NCI-H524 (cell line): ENCODE data around the gene BANK1.

Source experiments
- DNase-seq, 2 experiments: peaks; one replicate each; lab custom pipeline; 2025; lab: John Stamatoyannopoulos, UW

The BANK1 gene, protein sequence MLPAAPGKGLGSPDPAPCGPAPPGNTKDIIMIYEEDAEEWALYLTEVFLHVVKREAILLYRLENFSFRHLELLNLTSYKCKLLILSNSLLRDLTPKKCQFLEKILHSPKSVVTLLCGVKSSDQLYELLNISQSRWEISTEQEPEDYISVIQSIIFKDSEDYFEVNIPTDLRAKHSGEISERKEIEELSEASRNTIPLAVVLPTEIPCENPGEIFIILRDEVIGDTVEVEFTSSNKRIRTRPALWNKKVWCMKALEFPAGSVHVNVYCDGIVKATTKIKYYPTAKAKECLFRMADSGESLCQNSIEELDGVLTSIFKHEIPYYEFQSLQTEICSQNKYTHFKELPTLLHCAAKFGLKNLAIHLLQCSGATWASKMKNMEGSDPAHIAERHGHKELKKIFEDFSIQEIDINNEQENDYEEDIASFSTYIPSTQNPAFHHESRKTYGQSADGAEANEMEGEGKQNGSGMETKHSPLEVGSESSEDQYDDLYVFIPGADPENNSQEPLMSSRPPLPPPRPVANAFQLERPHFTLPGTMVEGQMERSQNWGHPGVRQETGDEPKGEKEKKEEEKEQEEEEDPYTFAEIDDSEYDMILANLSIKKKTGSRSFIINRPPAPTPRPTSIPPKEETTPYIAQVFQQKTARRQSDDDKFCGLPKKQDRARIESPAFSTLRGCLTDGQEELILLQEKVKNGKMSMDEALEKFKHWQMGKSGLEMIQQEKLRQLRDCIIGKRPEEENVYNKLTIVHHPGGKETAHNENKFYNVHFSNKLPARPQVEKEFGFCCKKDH

DNA sequence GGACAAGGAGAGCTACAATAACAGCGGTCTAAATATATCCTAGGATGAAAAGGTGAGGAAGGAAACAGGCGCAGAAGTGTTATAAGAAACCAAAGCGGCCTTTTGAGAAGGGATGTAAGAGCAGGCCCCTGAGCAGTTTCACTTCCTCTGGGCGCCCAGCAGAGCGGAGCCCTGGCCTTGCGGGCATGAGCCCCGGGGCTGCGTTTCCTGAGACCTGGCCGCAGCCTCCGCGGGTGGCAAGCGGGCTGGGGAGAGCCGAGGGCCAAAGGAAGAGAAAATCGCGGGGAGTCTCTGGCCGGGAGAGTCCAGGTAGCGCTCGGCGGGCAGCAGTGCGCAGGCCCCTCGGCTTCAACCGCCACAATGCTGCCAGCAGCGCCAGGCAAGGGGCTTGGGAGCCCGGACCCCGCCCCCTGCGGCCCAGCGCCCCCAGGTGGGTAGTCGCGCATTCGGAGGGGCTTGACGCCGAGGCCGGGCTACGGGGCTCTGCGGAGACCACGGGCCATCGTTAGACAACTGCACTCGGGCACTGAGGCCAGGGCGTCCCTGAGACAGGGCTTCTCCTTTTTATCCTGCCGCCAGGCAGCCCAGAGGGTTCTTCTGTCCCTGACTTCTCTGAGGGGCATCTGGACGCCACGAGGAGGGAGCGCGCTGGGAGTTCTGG is at the start of gene BANK1:
Gene BANK1 (plus strand): TSS at position 210 of the 661 bp plus-strand sequence. CDS start 151 bp downstream, at position 361.
- peak; percentile 13 to 28 for DNase-seq

DNA sequence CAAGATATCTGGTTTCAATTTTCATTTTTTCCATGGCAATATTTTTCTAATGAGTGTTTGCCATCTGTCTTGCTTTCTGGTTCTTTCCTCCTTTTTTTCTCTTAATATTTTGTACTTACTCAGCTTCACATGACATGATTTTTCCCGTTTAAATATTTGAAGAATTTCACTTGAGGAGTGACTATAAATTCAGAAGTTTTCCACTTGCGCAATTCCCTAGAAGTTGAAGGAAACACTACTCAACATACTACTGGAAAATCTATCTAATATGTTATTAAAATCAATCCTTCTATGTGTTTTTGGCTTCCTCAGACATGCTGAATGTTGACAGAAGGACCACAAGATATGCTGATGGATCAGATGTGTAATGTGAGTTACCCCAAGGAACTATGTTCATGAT is 36.8 kb upstream of the BANK1 start:
- DNase-seq: peak in 1 of 2 experiments; percentile 44

DNA sequence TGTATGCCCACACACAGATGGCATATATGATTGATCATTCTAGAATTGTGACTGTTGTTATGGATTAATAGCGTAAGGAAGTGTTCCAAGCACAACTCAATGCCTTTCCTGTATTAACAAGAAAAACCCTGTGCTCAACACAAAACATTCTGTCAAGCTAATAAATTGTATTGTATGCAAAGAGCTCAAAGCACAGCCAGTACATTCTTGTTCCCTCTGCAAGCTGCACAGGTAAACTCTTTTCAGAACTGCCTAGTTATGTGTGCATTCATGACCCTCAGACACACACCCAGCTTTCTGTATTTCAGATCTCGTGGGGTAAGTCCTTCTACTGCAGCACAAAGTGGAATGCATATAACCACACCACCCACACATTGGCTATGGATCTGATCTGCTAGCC is 34.3 kb upstream of the BANK1 start:
- no peak for DNase-seq

DNA sequence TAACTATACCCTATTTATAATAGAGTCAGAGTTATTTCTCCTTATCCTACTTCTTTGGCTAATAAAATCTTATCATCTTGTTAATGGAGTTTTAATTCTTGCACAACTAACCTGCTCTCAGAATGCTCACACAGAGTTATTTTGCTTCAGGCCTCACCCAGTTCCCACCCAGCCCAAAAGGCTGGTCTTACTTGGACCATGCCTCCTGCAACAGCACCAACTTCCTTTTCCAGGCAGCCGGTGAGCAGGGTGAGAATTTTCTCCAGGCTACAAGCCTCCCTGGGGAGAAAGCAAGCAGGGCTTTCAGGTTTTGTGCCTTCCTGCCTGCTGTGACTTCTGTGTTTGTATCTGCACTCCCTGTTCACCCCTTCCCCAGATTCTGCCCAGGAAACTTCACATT is 29.1 kb upstream of the BANK1 start:
- DNase-seq: no peak

DNA sequence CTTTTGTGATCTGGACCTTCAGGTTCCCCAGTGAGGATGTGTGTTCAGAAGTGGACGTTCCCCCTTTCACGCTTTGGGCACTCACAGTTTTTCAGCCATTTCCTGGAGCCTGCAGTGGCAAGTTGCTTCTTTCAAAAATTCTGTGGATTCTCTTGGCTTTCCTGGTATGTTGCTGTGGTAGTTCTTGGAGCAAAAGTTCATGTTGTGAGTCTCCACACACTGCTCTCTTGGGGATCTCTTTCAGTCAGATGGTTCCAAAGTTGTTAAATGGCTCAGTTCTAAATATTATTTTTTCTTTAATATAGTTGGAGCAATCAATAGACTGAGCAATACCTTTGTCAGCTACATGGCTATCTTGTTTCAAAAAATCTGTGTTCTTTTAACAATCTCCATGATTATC is 28.5 kb upstream of the BANK1 start:
- DNase-seq: no peak

DNA sequence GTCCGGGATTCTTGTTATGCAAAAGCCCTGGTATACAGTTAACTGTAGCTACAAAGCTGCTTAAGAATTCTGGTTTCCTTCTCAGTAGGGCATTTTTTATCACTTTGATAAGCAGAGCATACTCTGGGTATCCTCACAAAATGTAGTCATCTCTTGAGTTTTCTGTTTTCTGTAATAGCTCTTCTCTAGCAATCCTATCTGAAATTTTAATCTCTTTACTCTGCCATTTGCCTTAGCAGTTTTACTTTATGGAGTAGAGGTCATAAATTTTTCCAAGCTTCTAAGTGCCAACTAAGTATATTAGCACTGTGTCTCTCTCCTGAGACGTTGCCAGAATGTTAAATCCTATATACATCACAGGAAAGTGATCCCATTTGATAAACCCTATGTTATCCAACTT is 28.0 kb upstream of the BANK1 start:
- no peak for DNase-seq

DNA sequence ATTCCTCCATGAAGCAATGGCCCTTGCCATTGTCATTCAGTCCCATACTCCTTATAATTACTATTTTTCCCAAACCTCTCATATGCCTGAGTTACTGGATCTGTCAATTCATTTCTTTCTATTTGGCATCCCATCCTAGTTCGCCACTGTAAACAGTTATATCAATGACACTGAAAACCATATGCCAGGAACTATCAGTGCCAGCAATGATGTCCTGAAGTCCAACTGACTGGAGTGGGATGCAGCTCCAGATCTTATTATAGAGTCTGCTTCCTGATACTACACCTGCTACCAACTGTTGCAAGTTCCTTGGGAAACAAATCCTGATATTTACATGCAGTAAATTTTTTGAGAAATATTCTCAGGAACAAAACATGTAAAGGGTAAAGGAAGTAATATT is 27.0 kb upstream of the BANK1 start:
- DNase-seq: no peak

DNA sequence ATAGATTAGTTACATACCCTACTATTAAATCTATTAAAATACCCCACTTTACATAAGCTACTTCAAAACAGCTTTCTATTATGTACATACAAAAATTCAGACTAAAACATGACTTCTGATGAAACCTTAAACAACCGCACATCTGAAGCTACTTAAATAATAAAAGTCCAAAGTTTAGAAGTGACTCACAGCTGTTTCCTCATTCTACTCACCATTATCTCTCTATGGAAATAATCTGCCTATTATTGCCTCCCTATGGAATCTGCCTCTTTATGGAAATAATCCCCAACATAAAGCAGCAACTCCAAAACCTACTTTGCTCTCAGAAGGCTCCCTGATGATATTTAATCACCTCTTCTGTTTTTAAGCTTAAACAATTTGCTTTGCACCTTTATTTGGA is 15.7 kb upstream of the BANK1 start:
- DNase-seq: no peak

DNA sequence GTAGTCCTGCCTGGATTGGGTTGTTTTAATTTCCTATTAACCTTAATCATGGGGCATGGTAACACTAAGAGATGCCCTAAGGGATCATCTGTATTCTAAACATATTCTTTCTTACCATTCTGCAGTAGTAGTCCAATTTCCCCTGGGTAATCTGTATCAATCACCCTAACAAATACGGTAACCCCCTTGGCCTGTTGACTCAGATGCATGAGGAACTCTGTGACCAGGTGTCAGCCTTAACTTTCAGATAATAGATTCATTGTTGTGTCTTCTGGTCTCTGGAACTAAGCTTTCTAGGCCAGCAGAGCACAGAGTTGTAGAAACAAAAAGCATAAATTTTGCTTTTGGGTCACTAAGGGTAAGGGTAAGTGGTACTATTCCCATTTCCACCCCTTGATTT is 13.1 kb upstream of the BANK1 start:
- DNase-seq: no peak

DNA sequence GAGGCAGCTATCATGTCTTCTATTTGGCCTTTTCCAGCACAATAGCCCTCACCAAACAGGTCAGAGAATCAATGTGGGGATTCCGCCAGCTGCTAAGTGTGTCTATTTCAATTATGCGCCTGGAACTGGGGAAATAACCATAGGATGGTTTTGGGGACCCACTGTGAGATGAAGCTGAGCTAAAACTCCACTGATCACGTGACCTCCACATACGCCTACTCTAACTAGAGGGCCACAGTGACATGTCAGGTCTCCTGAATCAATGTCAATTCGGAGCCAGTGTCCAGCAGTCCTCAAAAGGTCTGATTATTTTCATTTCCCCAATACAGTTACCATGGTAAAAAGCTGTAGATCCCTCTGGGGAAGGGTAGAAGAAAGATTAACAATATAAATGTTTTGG is 10.2 kb upstream of the BANK1 start:
- no peak for DNase-seq

DNA sequence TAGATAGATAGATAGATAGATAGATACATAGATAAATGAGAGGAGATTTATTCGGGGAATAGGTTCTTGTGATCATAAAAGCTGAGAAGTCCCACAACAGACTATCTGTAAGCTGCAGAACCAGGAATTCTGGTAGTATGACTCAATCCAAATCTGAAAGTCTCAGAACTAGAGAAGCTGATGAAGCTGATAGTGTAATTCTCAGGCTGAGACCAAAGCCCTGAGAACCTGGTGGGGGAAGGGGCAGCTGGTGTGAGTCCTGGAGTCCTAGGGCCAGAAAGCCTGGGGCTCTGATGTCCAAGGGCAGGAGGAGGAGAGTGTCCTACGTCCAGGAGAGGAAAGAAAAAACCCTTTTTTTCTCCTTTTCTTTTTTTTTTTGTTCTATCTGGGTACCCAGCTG is 8.0 kb upstream of the BANK1 start:
- no peak for DNase-seq

DNA sequence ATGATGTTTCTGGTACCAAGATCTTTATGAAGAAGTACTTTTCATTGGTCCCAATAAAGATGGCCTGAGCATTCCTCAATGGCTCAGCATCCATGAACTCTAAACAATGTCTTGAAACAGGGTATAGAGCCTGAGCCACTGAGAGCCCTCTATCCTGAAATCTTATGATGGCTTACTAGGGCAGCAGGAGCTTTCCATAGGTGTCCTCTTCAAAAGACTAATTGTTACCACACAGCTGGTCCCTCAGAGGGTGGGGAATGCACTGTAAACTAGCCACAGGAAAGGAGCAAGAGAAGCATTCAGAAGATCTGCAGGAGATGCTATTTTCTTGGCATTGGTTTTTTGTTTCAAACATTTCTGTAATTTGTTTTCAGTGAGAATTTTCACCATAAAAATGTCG is 5.6 kb upstream of the BANK1 start:
- peak in 1 of 2 experiments; percentile 6 for DNase-seq

DNA sequence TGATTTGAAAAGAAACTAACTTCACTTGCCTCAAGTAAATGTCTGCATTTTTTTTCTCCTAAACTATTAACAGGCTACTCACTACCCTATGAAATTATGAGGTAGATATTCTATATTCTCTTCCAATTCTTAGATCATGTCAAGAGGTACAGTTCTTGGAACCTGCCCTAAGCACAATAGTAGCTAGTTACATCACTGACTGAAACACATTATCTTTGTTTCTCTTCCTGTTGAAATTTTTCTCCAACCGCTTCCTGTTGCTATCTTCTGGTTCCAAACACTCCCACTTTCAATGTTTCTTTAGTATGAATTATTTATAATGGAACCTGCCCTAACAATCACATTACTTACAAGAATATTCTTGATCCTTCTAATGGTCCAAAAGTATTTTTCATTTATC is 5.0 kb upstream of the BANK1 start:
- no peak for DNase-seq

DNA sequence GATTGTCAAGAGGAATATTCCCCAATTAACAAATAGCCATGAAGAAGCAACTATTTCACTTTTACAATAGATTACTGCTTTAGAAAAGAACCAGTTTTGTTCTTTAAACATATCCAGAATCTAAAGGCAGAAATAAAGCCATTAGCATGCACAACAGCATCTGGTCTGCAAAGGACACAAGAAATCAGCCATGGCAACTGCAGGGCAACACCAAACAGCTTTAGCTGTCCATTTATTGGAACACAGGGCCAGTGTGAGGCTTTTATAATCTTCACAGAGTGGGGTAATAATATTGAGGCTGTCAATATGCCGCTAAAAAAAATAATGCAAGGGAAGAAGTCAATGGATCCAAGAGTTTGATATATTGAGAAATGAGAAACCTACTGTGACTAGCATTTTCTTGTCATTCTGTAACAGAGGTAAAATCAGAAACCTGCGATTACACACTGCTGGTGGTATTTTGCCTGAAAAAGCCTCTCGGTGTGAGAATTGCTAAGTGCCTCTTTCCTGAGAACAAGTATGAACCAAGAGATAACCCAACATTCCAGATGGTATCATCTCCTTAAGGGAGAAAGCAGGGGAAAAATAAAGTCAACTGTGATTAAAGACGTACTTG is 2.7 kb upstream of the BANK1 start:
- peak; percentile 3 to 53 for DNase-seq

DNA sequence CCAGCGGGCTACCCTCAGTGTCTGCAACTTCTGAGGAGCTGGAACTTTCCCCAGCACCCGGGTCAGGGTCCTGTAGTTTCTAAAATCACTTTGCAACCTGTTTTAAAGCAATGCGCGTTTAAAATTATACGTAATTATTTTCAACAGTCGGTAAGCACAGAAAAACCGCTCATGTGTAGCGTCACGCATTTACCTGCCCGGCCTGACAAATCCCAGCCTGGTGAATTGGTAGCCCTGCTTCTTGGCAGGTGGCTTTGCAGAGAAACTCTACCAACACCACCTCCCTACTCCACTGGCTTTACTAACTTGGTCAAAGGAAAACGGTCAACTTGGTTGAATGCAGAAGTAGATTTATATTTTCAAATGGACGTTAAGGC is 640 bp downstream of the BANK1 start:
- DNase-seq: no peak

DNA sequence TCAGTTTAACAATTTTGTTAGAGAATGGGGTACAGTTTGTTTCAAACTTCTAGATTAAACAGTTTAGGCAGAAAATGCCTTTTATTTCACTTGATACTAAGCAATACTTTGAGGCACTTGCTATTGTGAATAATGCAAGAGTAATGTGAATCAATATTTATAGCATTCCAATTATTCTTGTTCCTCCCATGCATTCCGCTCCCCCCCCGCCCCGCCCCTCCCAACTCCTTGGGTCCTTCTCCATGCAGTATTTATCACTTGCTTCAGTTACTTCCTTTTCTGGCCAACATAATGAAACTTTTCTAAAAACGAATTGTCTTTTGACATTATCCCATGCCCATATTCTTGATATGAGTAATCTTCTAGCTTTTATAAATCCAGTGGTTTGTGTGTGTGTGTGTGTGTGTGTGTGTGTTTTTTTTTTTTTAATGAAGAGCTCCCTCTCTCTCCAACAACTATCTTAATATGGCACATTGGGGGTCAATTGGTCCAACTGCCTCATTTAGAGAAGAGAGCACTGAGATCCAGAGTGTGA is 1.6 kb downstream of the BANK1 start:
- no peak for DNase-seq

DNA sequence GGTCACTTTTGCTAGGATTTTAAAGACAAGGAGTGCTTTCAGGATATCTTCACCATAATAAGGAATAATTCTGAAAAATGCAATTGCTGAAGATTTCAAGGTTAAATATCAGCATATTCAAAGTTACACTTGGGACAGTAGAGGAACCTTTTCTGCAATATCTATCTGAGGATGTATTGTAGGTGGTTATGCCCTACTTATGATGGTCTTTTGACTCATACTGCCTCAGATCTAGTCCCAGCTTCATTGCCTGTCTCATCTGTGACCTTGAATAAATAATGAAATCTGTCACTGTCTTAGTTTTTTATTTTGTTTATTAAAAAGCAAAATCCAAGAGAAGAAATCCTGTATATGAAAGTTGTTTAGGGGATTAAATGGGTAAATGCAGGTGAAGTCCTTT is 2.9 kb downstream of the BANK1 start:
- no peak for DNase-seq

DNA sequence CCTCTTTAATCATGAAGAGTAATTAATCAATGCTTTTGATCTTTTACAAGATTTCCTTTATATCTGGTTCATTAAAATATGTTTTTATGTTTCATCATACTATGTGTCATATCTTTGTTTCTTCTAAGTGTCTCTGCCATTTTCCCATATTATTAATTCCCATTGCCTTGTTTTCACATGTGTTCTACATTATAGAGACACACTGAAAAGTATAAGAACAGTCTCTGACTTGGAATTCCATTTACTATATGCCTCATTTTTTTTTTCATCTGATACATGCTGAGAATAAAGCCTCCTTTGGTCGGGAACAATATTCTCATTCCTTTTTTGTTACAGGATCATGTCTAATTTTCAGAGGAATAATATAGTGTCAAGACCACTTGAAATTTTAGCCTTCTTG is 4.3 kb downstream of the BANK1 start:
- DNase-seq: no peak

DNA sequence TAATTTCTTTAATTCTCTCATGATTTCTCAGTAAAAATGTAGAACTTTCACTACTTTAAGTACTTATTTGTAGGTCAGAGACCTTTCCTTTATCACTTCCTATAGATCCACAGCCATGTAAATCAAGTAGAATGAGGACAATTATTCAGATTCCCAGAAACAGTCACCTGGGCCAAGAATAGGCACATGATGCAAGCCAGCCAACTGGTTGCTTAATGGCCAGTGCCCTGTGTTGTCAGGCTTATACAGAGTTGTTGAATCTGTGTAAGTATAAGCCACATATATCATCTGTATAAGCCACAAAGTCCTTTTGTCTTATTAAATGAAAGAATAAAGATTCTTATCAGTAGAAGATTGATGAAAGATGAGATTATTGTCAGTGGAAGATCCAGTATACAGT is 5.2 kb downstream of the BANK1 start:
- DNase-seq: no peak

DNA sequence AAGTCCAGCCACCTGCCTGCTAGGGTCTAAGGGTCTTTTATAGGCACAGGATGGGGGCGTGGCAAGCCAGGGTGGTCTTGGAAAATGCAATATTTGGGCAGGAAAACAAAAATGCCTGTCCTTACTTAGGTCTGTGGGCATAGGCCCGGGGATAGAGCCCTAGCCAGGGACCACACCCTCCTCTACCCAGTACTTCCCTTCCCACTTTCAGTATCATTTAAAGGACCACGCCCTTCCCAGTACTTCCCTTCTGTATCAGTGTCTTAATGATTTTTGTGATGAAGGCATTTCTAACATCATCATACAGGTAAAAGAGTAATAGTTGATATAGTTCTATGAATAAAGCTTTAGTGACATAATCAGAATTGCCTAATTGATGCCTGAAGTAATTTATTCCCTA is 11.4 kb downstream of the BANK1 start:
- no peak for DNase-seq

DNA sequence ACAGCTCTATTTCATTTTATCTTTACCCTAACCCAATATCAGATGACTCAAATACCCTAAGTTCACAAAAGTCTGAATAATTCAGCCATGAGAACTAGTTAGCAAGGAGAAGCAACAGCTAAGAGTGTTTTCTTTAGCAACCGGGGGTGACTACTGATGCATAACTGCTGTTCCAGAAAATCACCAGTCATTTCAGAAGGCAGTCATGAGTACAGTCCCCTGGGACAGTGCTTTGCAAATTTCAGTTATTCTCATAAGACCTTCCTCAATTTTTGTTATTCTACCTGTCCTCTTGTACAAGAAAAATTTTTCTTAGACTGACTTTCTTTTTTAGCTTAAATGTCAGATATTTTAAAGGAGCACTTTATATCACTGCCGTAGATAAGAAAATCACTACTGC is 16.4 kb downstream of the BANK1 start:
- no peak for DNase-seq

DNA sequence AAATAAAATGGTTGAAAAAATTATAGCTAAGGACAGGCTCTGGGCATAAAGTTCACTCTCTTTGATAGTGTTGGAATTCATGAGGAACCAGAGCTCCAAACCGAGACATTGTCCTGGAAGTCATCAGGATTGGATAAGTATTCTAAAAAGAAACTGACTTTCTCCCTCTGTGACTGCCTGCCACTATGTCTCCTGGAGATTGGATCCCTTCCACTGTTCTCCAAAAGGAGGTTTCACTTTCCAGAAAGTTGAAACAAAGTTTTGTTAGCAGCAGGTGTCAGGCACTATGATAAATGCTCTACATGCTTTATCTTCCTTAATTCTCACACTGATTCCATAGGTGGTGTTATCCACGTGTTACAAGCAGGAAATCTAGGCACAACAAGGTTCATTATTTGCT is 16.8 kb downstream of the BANK1 start:
- no peak for DNase-seq
